Measurements from ENCODE around the gene LPP.

LPP gene

DNA sequence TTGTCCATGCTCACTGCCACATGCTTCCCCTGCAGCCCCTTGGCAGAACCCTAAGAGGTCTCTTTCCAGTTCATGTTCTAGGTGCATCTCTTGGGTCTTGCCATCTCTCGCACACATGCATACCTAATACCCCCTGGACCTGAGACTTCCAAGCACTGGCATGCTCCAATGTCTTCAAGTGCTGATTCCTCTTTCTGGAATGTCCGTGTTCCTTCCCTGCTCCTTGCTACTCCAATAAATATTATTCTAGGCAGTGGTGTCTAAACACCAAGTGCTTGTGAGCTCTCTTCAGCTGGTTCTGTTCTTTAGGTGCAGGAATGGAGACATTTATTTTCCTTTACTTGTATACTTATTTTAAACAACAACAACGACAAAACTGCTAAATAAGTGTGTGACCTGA, 370.1 kb downstream of the LPP start:
- Histone ChIP-seq H3K9ac (ENCODE audit: insufficient read length) (no peak overlapping the region), H3K4me3 (no peak overlapping the region), H3K36me3 (ENCODE audit: insufficient read depth, low read length) (no peaks in the 10 kb centered on the region), H3K9me3 (ENCODE audit: low read depth, low read length) (no peaks in the 10 kb centered on the region), H3K27ac (no peak overlapping the region)
- no peak for TF ChIP-seq FOXP2 (optimal IDR thresholded peaks at IDR 0.05; ENCODE audit: control extremely low read depth, extremely low read length, insufficient read depth)
- TF ChIP-seq POLR2AphosphoS5 (IDR thresholded peaks at IDR 0.05; ENCODE audit: borderline replicate concordance, low read depth, low read length) = no peak
- no peak for TF ChIP-seq EZH2 (IDR thresholded peaks at IDR 0.05)
- no peak for DNase-seq (ENCODE audit: low read depth, low spot score)

DNA sequence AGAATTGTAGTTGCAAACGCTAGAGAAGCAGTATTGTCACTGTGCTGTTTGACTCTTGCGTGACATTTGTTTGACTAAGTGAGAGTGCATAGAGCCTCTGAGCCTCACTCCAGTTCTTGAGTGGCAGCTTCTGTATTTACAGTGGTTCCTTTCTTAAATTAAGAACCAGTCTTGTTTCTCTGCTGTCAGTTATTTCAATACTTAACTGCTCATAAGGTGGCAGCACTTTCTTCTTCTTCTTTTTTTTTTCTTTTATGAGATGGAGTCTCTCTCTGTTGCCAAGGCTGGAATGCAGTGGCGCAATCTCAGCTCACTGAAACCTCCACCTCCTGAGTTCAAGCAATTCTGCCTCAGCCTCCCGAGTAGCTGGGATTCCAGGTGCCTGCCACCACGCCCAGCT, 372.1 kb downstream of the LPP start:
- Histone ChIP-seq H3K9me3 (ENCODE audit: low read depth, low read length) (no peaks in the 10 kb centered on the region), H3K9ac (ENCODE audit: insufficient read length) (no peak overlapping the region), H3K36me3 (ENCODE audit: insufficient read depth, low read length) (no peaks in the 10 kb centered on the region), H3K27ac (no peak overlapping the region), H3K4me3 (no peak overlapping the region)
- no peak for DNase-seq (ENCODE audit: low read depth, low spot score)
- TF ChIP-seq POLR2AphosphoS5 (IDR thresholded peaks at IDR 0.05; ENCODE audit: borderline replicate concordance, low read depth, low read length) = no peak
- no peak for TF ChIP-seq FOXP2 (optimal IDR thresholded peaks at IDR 0.05; ENCODE audit: control extremely low read depth, extremely low read length, insufficient read depth)

DNA sequence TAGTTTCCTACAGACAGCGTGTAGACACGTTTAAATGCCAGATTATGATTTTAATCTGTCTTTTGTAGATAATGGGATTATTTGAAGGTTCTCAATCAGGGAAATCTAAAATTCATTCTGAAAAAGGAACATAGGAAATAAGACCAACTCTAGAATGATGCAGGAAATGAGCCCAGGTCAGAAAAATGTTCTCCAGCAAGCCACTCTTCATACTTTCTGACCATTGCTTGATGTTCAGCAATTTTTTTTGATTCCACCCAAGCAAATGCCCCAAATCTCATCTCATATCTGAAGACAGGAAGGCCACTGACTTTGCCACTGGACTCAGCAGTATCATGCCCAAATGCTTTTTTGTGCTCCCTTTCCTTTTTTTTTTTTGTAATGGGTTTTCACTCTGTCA, 373.4 kb downstream of the LPP start:
- H3K36me3 ChIP-seq (ENCODE audit: insufficient read depth, low read length) = no peaks in the 10 kb centered on the region
- no peak overlapping the region for H3K9ac ChIP-seq (ENCODE audit: insufficient read length)
- no peak overlapping the region for H3K27ac ChIP-seq
- DNase-seq (ENCODE audit: low read depth, low spot score) = no peak
- no peak for TF ChIP-seq FOXP2 (optimal IDR thresholded peaks at IDR 0.05; ENCODE audit: control extremely low read depth, extremely low read length, insufficient read depth)
- TF ChIP-seq POLR2AphosphoS5 (IDR thresholded peaks at IDR 0.05; ENCODE audit: borderline replicate concordance, low read depth, low read length) = no peak
- no peak for TF ChIP-seq EZH2 (IDR thresholded peaks at IDR 0.05)
- H3K9me3 ChIP-seq (ENCODE audit: low read depth, low read length) = no peaks in the 10 kb centered on the region
- H3K4me3 ChIP-seq = no peak overlapping the region

DNA sequence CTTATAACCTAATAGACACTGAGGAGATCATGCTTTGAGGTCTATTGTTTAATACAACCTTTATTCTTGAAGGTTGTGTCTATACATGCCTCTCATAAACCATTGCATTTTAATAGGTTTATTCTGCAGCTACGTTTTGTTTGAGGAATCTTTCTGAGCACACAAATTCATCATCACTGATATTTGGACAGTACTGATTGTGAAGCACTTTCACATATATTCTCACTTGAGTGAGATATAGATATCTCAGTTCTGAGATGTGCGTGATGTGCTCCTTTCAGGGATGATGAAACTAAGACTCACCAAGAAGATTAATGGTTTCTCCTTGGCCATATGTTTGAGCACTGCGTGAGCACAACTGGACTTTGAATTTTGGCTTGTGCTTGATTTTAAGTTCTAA, 374.4 kb downstream of the LPP start:
- TF ChIP-seq EZH2 (IDR thresholded peaks at IDR 0.05) = no peak
- TF ChIP-seq FOXP2 (optimal IDR thresholded peaks at IDR 0.05; ENCODE audit: control extremely low read depth, extremely low read length, insufficient read depth) = no peak
- TF ChIP-seq POLR2AphosphoS5 (IDR thresholded peaks at IDR 0.05; ENCODE audit: borderline replicate concordance, low read depth, low read length) = no peak
- Histone ChIP-seq H3K36me3 (ENCODE audit: insufficient read depth, low read length) (no peaks in the 10 kb centered on the region), H3K9me3 (ENCODE audit: low read depth, low read length) (no peaks in the 10 kb centered on the region), H3K9ac (ENCODE audit: insufficient read length) (no peak overlapping the region), H3K4me3 (no peak overlapping the region), H3K27ac (no peak overlapping the region)
- DNase-seq (ENCODE audit: low read depth, low spot score) = no peak

DNA sequence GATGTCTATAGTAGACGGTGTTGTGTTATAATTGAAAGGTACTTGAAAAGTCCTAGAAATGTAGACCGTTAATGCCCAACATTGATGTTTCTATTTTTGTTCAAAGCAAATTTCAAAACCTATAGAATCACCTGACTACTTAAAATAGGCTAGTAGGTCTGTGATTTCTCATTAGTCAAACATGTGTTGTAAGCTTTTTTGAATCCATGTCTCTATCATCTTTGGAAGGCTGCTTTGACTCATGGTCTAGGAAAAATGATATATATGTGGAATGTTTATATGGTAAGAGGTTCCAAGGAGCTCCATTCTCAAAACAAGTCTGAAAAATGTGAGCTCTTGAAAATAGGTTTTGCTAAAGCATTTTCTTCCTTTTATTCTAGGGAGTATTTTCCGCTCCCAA, 375.3 kb downstream of the LPP start:
- H3K36me3 ChIP-seq (ENCODE audit: insufficient read depth, low read length) = no peaks in the 10 kb centered on the region
- TF ChIP-seq EZH2 (IDR thresholded peaks at IDR 0.05) (no peak), POLR2AphosphoS5 (IDR thresholded peaks at IDR 0.05; ENCODE audit: borderline replicate concordance, low read depth, low read length) (no peak), FOXP2 (optimal IDR thresholded peaks at IDR 0.05; ENCODE audit: control extremely low read depth, extremely low read length, insufficient read depth) (no peak)
- no peak overlapping the region for H3K9ac ChIP-seq (ENCODE audit: insufficient read length)
- no peaks in the 10 kb centered on the region for H3K9me3 ChIP-seq (ENCODE audit: low read depth, low read length)
- DNase-seq (ENCODE audit: low read depth, low spot score) = no peak
- H3K27ac ChIP-seq = no peak overlapping the region
- H3K4me3 ChIP-seq = no peak overlapping the region

DNA sequence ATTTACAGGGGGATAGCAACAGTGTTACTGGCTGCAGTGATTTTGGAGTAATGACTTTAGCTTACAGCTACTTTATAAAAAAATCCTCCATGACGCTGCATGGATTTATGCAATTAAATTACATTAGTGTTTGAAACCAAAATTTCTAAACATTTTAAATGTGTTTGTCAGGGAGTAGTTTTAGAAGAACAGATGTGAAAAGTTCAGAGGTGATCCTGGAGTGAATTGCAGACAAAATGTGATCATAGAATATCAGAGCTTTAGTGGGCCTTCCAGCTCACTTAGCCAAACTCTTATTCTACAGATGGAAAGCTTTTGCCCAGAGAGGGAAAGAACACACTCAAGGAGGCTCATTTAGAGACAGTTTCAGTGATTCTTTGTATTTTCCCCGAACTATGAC, 376.3 kb downstream of the LPP start:
- no peak overlapping the region for H3K27ac ChIP-seq
- TF ChIP-seq FOXP2 (optimal IDR thresholded peaks at IDR 0.05; ENCODE audit: control extremely low read depth, extremely low read length, insufficient read depth) (no peak), POLR2AphosphoS5 (IDR thresholded peaks at IDR 0.05; ENCODE audit: borderline replicate concordance, low read depth, low read length) (no peak), EZH2 (IDR thresholded peaks at IDR 0.05) (no peak)
- H3K9me3 ChIP-seq (ENCODE audit: low read depth, low read length) = no peaks in the 10 kb centered on the region
- H3K9ac ChIP-seq (ENCODE audit: insufficient read length) = no peak overlapping the region
- H3K4me3 ChIP-seq = no peak overlapping the region
- DNase-seq (ENCODE audit: low read depth, low spot score) = no peak
- H3K36me3 ChIP-seq (ENCODE audit: insufficient read depth, low read length) = no peaks in the 10 kb centered on the region

DNA sequence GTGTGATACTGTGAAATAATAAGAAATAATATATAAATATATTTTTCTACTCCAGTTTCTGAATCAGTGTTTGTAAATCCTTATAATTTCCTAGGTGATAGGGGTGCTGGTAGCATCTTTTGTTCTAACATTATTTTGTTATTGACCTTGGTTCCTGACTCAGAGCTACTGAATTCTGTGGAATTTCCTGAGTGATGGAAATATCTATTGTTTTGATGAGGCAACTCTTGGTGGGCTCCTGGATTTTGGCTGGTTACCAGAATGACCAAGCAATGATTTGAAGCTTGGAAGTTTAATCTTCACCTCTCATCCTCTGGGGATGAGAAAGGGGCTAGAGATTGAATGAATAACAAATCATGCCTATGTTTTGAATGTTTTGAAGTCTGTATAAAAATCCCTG, 377.3 kb downstream of the LPP start:
- TF ChIP-seq EZH2 (IDR thresholded peaks at IDR 0.05) (no peak), POLR2AphosphoS5 (IDR thresholded peaks at IDR 0.05; ENCODE audit: borderline replicate concordance, low read depth, low read length) (no peak), FOXP2 (optimal IDR thresholded peaks at IDR 0.05; ENCODE audit: control extremely low read depth, extremely low read length, insufficient read depth) (no peak)
- no peak for DNase-seq (ENCODE audit: low read depth, low spot score)
- H3K9ac ChIP-seq (ENCODE audit: insufficient read length) = no peak overlapping the region
- no peak overlapping the region for H3K27ac ChIP-seq
- H3K4me3 ChIP-seq = no peak overlapping the region
- H3K36me3 ChIP-seq (ENCODE audit: insufficient read depth, low read length) = no peaks in the 10 kb centered on the region
- H3K9me3 ChIP-seq (ENCODE audit: low read depth, low read length) = no peaks in the 10 kb centered on the region

DNA sequence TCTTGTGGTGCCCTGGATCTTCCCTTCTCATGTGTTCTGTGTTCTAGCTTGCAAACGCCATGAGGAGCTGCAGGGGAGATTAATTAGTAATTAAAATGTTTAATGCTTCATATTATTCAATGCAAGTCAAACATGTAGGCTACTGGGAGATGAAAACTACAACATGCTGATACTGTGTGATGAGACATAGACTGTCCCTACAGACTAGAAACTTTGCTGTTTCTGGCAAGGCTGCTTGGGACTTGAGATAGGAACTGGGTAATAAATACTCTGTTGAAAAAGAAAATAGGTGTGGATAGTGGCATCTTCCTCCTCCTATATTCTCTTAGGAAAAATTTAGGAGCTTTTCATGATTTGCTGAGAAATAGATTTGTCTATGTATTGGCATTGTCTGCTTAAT, 379.2 kb downstream of the LPP start:
- Histone ChIP-seq H3K9ac (ENCODE audit: insufficient read length) (no peak overlapping the region), H3K4me3 (no peak overlapping the region), H3K27ac (no peak overlapping the region), H3K9me3 (ENCODE audit: low read depth, low read length) (no peaks in the 10 kb centered on the region), H3K36me3 (ENCODE audit: insufficient read depth, low read length) (no peaks in the 10 kb centered on the region)
- TF ChIP-seq EZH2 (IDR thresholded peaks at IDR 0.05) = no peak
- TF ChIP-seq POLR2AphosphoS5 (IDR thresholded peaks at IDR 0.05; ENCODE audit: borderline replicate concordance, low read depth, low read length) = no peak
- TF ChIP-seq FOXP2 (optimal IDR thresholded peaks at IDR 0.05; ENCODE audit: control extremely low read depth, extremely low read length, insufficient read depth) = no peak
- DNase-seq (ENCODE audit: low read depth, low spot score) = no peak

DNA sequence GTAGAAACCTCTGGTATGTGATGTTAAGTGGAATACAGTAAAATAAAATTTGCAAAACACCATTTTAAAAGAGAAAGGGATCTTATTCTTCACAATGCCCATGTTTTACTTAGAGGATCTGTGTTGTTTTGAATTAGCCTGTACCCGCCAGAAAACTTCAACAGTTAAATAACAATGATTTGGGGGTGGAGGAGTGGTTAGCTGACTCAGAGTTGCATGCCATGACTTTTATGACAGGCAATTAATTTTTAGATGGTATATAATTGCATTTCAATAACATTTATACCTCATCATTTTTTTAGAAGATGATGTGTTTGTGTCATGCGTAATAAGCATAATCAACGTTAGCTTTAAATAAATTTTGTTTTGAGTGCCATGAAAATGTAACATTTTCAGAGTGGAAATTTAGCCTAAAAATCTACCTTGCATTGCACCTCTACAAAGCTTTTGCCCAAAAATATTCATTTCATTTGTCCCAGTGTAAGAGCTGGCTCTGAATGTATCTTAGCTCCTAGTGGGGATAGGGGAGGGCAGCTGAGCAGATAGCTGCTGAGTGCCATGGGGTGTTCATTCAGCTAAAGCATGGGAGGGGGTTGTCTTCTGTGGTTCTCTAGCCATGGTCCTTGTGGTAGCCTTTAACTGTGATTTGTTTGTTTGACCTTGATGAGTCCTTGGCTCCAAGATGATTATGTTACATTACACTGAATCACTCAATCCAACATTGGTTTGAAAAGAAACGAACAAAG, 379.8 kb downstream of the LPP start:
- H3K9me3 ChIP-seq (ENCODE audit: low read depth, low read length) = no peaks in the 10 kb centered on the region
- no peak for TF ChIP-seq POLR2AphosphoS5 (IDR thresholded peaks at IDR 0.05; ENCODE audit: borderline replicate concordance, low read depth, low read length)
- no peak for TF ChIP-seq EZH2 (IDR thresholded peaks at IDR 0.05)
- H3K36me3 ChIP-seq (ENCODE audit: insufficient read depth, low read length) = no peaks in the 10 kb centered on the region
- no peak overlapping the region for H3K9ac ChIP-seq (ENCODE audit: insufficient read length)
- no peak overlapping the region for H3K4me3 ChIP-seq
- DNase-seq (ENCODE audit: low read depth, low spot score) = no peak
- no peak overlapping the region for H3K27ac ChIP-seq

Measured in SK-N-MC (cell line).